Astrocyte (in vitro differentiated cells and primary cell): ENCODE results near the gene AP5S1. TPM values are rescaled to one million over a fixed set of nuclear protein-coding genes. Genes with fewer than 3 reads are reported as not detected.

ENCODE experiments used
- DNase-seq: peaks from one replicate; pipeline ENCODE4 v3.0.0-alpha.2; 2010; ENCODE audit warnings: low read depth
- FAIRE-seq: peaks from 2 replicates; lab custom pipeline; 2011; peaks lifted over from hg19 to GRCh38; lab: Jason Lieb, UNC
- H2AFZ ChIP-seq: 2 replicates; pipeline ENCODE4 v1.6.0; 2012; ENCODE audit warnings: low read depth, low read length, inconsistent platforms
- H3K27ac ChIP-seq: 2 replicates; pipeline ENCODE4 v1.5.1; 2011; ENCODE audit warnings: low read depth, low read length, inconsistent platforms
- H3K27me3 ChIP-seq: 2 replicates; pipeline ENCODE4 v1.6.0; 2011; ENCODE audit warnings: low read length, inconsistent platforms; ENCODE audit not compliant: insufficient read depth
- H3K36me3 ChIP-seq: 2 replicates; pipeline ENCODE4 v1.5.1; 2011; ENCODE audit warnings: low read length, inconsistent platforms; ENCODE audit not compliant: insufficient read depth
- H3K4me1 ChIP-seq: 2 replicates; pipeline ENCODE4 v1.5.1; 2011; ENCODE audit warnings: low read length, inconsistent platforms; ENCODE audit not compliant: insufficient read depth
- H3K4me2 ChIP-seq: 2 replicates; pipeline ENCODE4 v1.6.0; 2012; ENCODE audit warnings: low read length, inconsistent platforms
- H3K4me3 ChIP-seq: 2 replicates; pipeline ENCODE4 v1.5.1; 2011; ENCODE audit warnings: low read depth, mild to moderate bottlenecking, low read length, inconsistent platforms; ENCODE audit not compliant: insufficient read depth
- H3K79me2 ChIP-seq: 2 replicates; pipeline ENCODE4 v1.6.0; 2012; ENCODE audit warnings: mild to moderate bottlenecking, low read length, inconsistent platforms; ENCODE audit not compliant: insufficient read depth
- H3K9ac ChIP-seq: 2 replicates; pipeline ENCODE4 v1.6.0; 2012; ENCODE audit warnings: mild to moderate bottlenecking, low read length, inconsistent platforms
- H3K9me3 ChIP-seq: 2 replicates; pipeline ENCODE4 v1.5.1; 2012; ENCODE audit warnings: low read depth, mild to moderate bottlenecking, low read length, inconsistent platforms; ENCODE audit not compliant: insufficient read depth
- H4K20me1 ChIP-seq: 2 replicates; pipeline ENCODE4 v1.6.0; 2012; ENCODE audit warnings: low read length, inconsistent platforms; ENCODE audit not compliant: insufficient read depth
- H3K27ac Mint-ChIP-seq: one replicate; pipeline ENCODE4 v1.8.0; 2021; ENCODE audit warnings: mild to moderate bottlenecking, mixed read lengths; ENCODE audit not compliant: unreplicated experiment
- H3K27me3 Mint-ChIP-seq: one replicate; pipeline ENCODE4 v1.8.0; 2021; ENCODE audit warnings: low read depth, mixed read lengths; ENCODE audit not compliant: unreplicated experiment
- H3K36me3 Mint-ChIP-seq: one replicate; pipeline ENCODE4 v1.8.0; 2021; ENCODE audit warnings: low read depth, mixed read lengths; ENCODE audit not compliant: unreplicated experiment
- H3K4me1 Mint-ChIP-seq: one replicate; pipeline ENCODE4 v1.8.0; 2021; ENCODE audit warnings: low read depth, mixed read lengths; ENCODE audit not compliant: unreplicated experiment
- H3K4me3 Mint-ChIP-seq: one replicate; pipeline ENCODE4 v1.8.0; 2021; ENCODE audit warnings: mild to moderate bottlenecking, moderate library complexity, mixed read lengths; ENCODE audit not compliant: unreplicated experiment
- H3K9me3 Mint-ChIP-seq: one replicate; pipeline ENCODE4 v1.8.0; 2021; ENCODE audit warnings: mild to moderate bottlenecking, mixed read lengths; ENCODE audit not compliant: unreplicated experiment
- EZH2 ChIP-seq: IDR thresholded peaks from 2 replicates; pipeline ENCODE4 v1.6.1; 2012; ENCODE audit warnings: mild to moderate bottlenecking, low read length, inconsistent platforms; ENCODE audit not compliant: insufficient read depth
- total RNA-seq: library from RNA; stranded (reverse); gene quantifications from 2 replicates; pipeline ENCODE4 v1.2.1, GENCODE V29; 2021
- TF ChIP-seq, protein P1 (sequence below): IDR thresholded peaks from 2 replicates; pipeline ENCODE4 v1.5.1; 2011; ENCODE audit warnings: low read depth, mild to moderate bottlenecking, inconsistent platforms, low read length, moderate library complexity; ENCODE audit not compliant: insufficient read depth

Gene AP5S1
- total RNA-seq, 1 donor from 2014 or later, result 12.6 TPM

DNA sequence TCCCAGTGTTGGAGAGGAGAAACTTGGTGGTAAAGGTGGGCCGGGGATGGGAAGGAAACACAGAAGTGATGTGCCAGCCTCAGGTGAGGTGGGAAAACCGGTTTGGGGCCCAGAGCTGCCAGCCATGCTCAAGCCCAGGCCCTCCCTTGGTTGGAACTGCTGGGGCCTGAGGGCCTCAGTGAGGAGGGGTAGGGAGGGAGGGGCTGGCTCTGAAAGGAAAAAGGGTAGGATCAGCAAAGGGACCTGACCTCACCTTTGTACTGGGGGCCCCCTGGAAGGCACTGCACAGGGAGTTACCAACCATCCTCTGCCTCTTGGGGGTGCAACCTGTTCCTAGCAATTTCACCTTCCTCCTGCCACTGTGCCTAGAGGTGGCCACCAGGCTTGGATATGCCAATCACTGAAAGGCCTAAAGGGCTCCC is 37.3 kb upstream of the AP5S1 start:
- Histone ChIP-seq H2AFZ (no peak overlapping the region), H3K27me3 (peaks cover 5% of the 10 kb centered on the region), H3K4me2 (peak overlapping the region; percentile 97), H4K20me1 (peaks cover 48% of the 10 kb centered on the region), H3K9ac (no peak overlapping the region), H3K36me3 (no peaks in the 10 kb centered on the region), H3K9me3 (no peaks in the 10 kb centered on the region), H3K79me2 (peaks cover 35% of the 10 kb centered on the region), H3K4me1 (peaks cover 18% of the 10 kb centered on the region), H3K27ac (no peak overlapping the region), H3K4me3 (no peak overlapping the region)
- Mint-ChIP-seq H3K36me3 (peaks cover 2% of the 10 kb centered on the region), H3K27ac (no peak overlapping the region), H3K9me3 (no peaks in the 10 kb centered on the region), H3K4me1 (peaks cover 9% of the 10 kb centered on the region), H3K27me3 (peaks cover 7% of the 10 kb centered on the region), H3K4me3 (no peak overlapping the region)
- DNase-seq, result no peak
- FAIRE-seq, result no peak
- TF ChIP-seq, protein P1, sequence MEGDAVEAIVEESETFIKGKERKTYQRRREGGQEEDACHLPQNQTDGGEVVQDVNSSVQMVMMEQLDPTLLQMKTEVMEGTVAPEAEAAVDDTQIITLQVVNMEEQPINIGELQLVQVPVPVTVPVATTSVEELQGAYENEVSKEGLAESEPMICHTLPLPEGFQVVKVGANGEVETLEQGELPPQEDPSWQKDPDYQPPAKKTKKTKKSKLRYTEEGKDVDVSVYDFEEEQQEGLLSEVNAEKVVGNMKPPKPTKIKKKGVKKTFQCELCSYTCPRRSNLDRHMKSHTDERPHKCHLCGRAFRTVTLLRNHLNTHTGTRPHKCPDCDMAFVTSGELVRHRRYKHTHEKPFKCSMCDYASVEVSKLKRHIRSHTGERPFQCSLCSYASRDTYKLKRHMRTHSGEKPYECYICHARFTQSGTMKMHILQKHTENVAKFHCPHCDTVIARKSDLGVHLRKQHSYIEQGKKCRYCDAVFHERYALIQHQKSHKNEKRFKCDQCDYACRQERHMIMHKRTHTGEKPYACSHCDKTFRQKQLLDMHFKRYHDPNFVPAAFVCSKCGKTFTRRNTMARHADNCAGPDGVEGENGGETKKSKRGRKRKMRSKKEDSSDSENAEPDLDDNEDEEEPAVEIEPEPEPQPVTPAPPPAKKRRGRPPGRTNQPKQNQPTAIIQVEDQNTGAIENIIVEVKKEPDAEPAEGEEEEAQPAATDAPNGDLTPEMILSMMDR, result no peak
- no peak for TF ChIP-seq EZH2

DNA sequence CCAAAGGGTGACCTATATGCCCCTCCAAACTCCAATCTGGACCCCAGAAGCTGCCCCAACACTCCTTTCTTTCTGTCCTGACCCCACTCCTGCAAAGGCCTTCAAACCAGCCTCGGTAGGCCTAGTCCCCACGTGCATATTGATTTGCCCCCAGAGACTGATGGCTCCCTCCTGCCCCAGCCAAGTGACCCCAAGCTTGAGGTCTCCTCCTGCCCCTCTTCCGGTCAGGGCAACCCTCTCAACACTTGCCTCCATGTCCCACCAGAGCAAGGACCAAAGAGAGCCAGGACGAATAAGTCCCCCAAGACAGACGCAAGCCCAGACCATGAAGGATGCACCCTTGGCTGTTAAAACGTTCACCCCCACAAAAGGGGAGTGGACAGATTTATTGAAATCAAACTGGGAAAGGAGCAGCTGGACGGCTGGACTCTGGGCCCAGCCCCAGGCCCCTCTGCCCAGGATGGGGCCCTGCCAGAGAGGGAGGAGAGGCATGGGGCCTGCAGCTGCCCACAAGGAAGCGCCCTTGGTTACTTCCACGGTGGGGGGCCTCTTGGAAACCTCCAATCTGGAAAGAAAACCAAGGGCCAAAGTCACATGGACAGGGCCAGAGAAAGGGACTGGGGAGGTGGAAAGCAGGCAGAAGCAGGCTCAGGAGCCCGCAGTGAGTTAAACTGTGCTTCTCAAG is 36.7 kb upstream of the AP5S1 start:
- H3K36me3 ChIP-seq, result no peaks in the 10 kb centered on the region
- no peak overlapping the region for H3K4me3 ChIP-seq
- H3K4me1 ChIP-seq, result peaks cover 18% of the 10 kb centered on the region
- Mint-ChIP-seq H3K4me3 (no peak overlapping the region), H3K4me1 (peaks cover 9% of the 10 kb centered on the region), H3K9me3 (no peaks in the 10 kb centered on the region), H3K27ac (no peak overlapping the region), H3K27me3 (peaks cover 7% of the 10 kb centered on the region), H3K36me3 (peaks cover 2% of the 10 kb centered on the region)
- DNase-seq, result no peak
- peaks cover under 1% of the 10 kb centered on the region for H3K27me3 ChIP-seq
- peak overlapping the region; percentile 97 for H3K4me2 ChIP-seq
- FAIRE-seq, result no peak
- H4K20me1 ChIP-seq, result peaks cover 48% of the 10 kb centered on the region
- no peak for TF ChIP-seq EZH2
- TF ChIP-seq, protein P1, result no peak
- peaks cover 35% of the 10 kb centered on the region for H3K79me2 ChIP-seq
- H3K9me3 ChIP-seq, result no peaks in the 10 kb centered on the region
- H2AFZ ChIP-seq, result no peak overlapping the region
- H3K27ac ChIP-seq, result no peak overlapping the region
- peak overlapping the region; percentile 23 for H3K9ac ChIP-seq
